IMR-90 (cell line): ENCODE results near the gene HEYL.

Experiments
- CTCF ChIP-seq: conservative IDR thresholded peaks from 2 replicates; pipeline ENCODE4 v1.5.1; 2012; ENCODE audit warnings: mild to moderate bottlenecking, low read depth, low read length, improper control_type of control experiment
- FOS ChIP-seq: fragments of 150-350 bp; IDR thresholded peaks from 2 replicates; pipeline ENCODE4 v1.6.1; 2016; ENCODE audit warnings: low read depth, low read length
- MAFK ChIP-seq: IDR thresholded peaks from 2 replicates; pipeline ENCODE4 v1.6.1; 2012; ENCODE audit warnings: low read depth, low read length, improper control_type of control experiment
- MXI1 ChIP-seq: IDR thresholded peaks from 2 replicates; pipeline ENCODE4 v1.6.1; 2012; ENCODE audit warnings: low read depth, mild to moderate bottlenecking, low read length, moderate library complexity, borderline replicate concordance
- POLR2A ChIP-seq: IDR thresholded peaks from 2 replicates; pipeline ENCODE4 v1.6.1; 2012; ENCODE audit warnings: mild to moderate bottlenecking, low read depth, low read length
- RAD21 ChIP-seq: IDR thresholded peaks from 2 replicates; pipeline ENCODE4 v1.6.1; 2012; ENCODE audit warnings: low read length, improper control_type of control experiment
- RCOR1 ChIP-seq: IDR thresholded peaks from 2 replicates; pipeline ENCODE4 v1.6.1; 2012; ENCODE audit warnings: mild to moderate bottlenecking, low read length, improper control_type of control experiment; ENCODE audit not compliant: insufficient replicate concordance
- TF ChIP-seq, protein P1 (sequence below): fragments of 150-350 bp; IDR thresholded peaks from 2 replicates; pipeline ENCODE4 v1.6.1; 2017; ENCODE audit warnings: mild to moderate bottlenecking, antibody characterized with exemption, low read length, low read depth

DNA sequence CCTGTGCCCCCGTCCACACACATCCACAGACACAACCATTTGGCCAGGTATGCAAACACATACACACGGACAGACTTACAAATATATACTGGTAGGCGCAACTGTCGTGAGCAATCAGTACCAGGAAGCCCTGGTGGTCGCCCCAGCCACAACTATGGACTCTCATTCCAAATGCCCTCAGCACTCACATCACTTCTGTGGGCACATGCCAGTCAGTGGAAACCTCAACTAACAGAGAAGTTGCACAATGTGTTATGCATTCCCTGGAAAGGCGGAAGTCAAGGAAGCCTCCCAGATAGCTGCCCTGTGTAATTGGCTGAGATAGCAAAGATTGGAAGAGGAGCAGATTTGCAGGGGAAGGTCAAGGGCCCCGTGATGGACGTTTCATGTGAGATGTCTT lies 1.4 kb upstream of the HEYL start:
- TF ChIP-seq MAFK (no peak), CTCF (no peak), POLR2A (no peak), MXI1 (no peak), RCOR1 (no peak), RAD21 (no peak), FOS (no peak)
- TF ChIP-seq, protein P1, sequence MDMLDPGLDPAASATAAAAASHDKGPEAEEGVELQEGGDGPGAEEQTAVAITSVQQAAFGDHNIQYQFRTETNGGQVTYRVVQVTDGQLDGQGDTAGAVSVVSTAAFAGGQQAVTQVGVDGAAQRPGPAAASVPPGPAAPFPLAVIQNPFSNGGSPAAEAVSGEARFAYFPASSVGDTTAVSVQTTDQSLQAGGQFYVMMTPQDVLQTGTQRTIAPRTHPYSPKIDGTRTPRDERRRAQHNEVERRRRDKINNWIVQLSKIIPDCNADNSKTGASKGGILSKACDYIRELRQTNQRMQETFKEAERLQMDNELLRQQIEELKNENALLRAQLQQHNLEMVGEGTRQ = no peak
